AG10803 (cell line): ENCODE results near the gene NRF1.
"Not testable (repeated sequence)": the region's sequence is repeated elsewhere in the genome, so short reads cannot be mapped to it uniquely, and the experiment has no call there.

Source experiments
- DNase-seq: peaks from one replicate; pipeline ENCODE4 v3.0.0; 2010; ENCODE audit warnings: low read depth
- H3K4me3 ChIP-seq: 2 replicates; pipeline ENCODE4 v1.5.1; 2011; ENCODE audit warnings: mild to moderate bottlenecking, low read length, control low read depth
- CTCF ChIP-seq: conservative IDR thresholded peaks from 2 replicates; pipeline ENCODE4 v1.5.1; 2011; ENCODE audit warnings: mild to moderate bottlenecking, low read length, control low read depth, inconsistent platforms

The NRF1 gene

GRCh38 chr7:129664029-129665012 lies 52.8 kb downstream of the NRF1 start:
- TF ChIP-seq CTCF = peak; percentile 74
- H3K4me3 ChIP-seq = no peak overlapping the region
- peak; percentile 75 for DNase-seq

GRCh38 chr7:129665013-129665401 lies 53.5 kb downstream of the NRF1 start:
- H3K4me3 ChIP-seq = no peak overlapping the region
- no peak for TF ChIP-seq CTCF
- DNase-seq = peak; percentile 94

GRCh38 chr7:129667116-129667515 lies 55.6 kb downstream of the NRF1 start:
- no peak for TF ChIP-seq CTCF
- DNase-seq = no peak
- no peak overlapping the region for H3K4me3 ChIP-seq

GRCh38 chr7:129667551-129667950 lies 56.0 kb downstream of the NRF1 start:
- DNase-seq = no peak
- no peak for TF ChIP-seq CTCF

GRCh38 chr7:129669901-129670300 lies 58.4 kb downstream of the NRF1 start:
- no peak for DNase-seq
- H3K4me3 ChIP-seq = no peak overlapping the region
- TF ChIP-seq CTCF = no peak

More at GRCh38 chr7:129667551-129667950, 56.0 kb downstream of the NRF1 start:
- H3K4me3 ChIP-seq = no peak overlapping the region

GRCh38 chr7:129670656-129671055 lies 59.1 kb downstream of the NRF1 start:
- H3K4me3 ChIP-seq = no peak overlapping the region
- peak; percentile 10 for DNase-seq
- TF ChIP-seq CTCF = no peak

- no peak for TF ChIP-seq CTCF
- DNase-seq = no peak
Measured at GRCh38 chr7:129671266-129671665, 59.7 kb downstream of the NRF1 start.

GRCh38 chr7:129674475-129674874 lies 63.0 kb downstream of the NRF1 start:
- not testable (repeated sequence) for DNase-seq, H3K4me3 ChIP-seq

More at GRCh38 chr7:129671266-129671665, 59.7 kb downstream of the NRF1 start:
- H3K4me3 ChIP-seq = no peak overlapping the region
